Neural progenitor cell (in vitro differentiated cells): Measurements from ENCODE around the gene DEAF1. TPM values are rescaled to one million over a fixed set of nuclear protein-coding genes. Genes with fewer than 3 reads are reported as not detected.

ENCODE experiments used
- DNase-seq: peaks from one replicate; pipeline ENCODE4 v3.0.0-alpha.2; 2016; ENCODE audit warnings: low spot score
- H2AFZ ChIP-seq: fragments of 200-600 bp; sonication (generic); replicated peaks from 2 replicates; pipeline ENCODE4 v1.6.1; 2016; ENCODE audit warnings: antibody characterized with exemption
- H3F3A ChIP-seq: fragments of 200-600 bp; sonication (generic); 2 replicates; pipeline ENCODE4 v1.6.1; 2016; ENCODE audit warnings: antibody characterized with exemption, low read depth
- H3K27ac ChIP-seq: fragments of 200-600 bp; sonication (generic); 2 replicates; pipeline ENCODE4 v1.5.1; 2016; ENCODE audit warnings: mild to moderate bottlenecking
- H3K27me3 ChIP-seq: fragments of 200-600 bp; sonication (generic); 2 replicates; pipeline ENCODE4 v1.6.1; 2016; ENCODE audit warnings: mild to moderate bottlenecking, moderate library complexity
- H3K36me3 ChIP-seq: fragments of 200-600 bp; sonication (generic); 2 replicates; pipeline ENCODE4 v1.5.1; 2016
- H3K4me1 ChIP-seq: fragments of 200-600 bp; sonication (generic); 2 replicates; pipeline ENCODE4 v1.6.1; 2016; ENCODE audit warnings: mixed run types
- H3K4me2 ChIP-seq: fragments of 200-600 bp; sonication (generic); 2 replicates; pipeline ENCODE4 v1.6.1; 2016
- H3K4me3 ChIP-seq: fragments of 200-600 bp; sonication (generic); 2 replicates; pipeline ENCODE4 v1.5.1; 2016
- H3K79me2 ChIP-seq: fragments of 200-600 bp; sonication (generic); 2 replicates; pipeline ENCODE4 v1.6.1; 2016; ENCODE audit warnings: low read depth
- H3K9ac ChIP-seq: fragments of 200-600 bp; sonication (generic); 2 replicates; pipeline ENCODE4 v1.6.1; 2016
- H3K9me3 ChIP-seq: fragments of 200-600 bp; sonication (generic); 2 replicates; pipeline ENCODE4 v1.5.1; 2016; ENCODE audit warnings: low read depth
- H4K20me1 ChIP-seq: fragments of 200-600 bp; sonication (generic); 2 replicates; pipeline ENCODE4 v1.6.1; 2016; ENCODE audit warnings: low read depth
- H3K27ac Mint-ChIP-seq: 3 replicates; pipeline ENCODE4 v1.8.0; 2021; ENCODE audit warnings: mixed read lengths
- H3K27me3 Mint-ChIP-seq: 2 replicates; pipeline ENCODE4 v1.8.0; 2022; ENCODE audit warnings: low read depth, mild to moderate bottlenecking, inconsistent platforms, moderate library complexity, mixed read lengths; ENCODE audit not compliant: insufficient read depth
- H3K36me3 Mint-ChIP-seq: 3 replicates; pipeline ENCODE4 v1.8.0; 2021; ENCODE audit warnings: mixed read lengths
- H3K4me1 Mint-ChIP-seq: 3 replicates; pipeline ENCODE4 v1.8.0; 2021; ENCODE audit warnings: mixed read lengths
- H3K4me3 Mint-ChIP-seq: 3 replicates; pipeline ENCODE4 v1.8.0; 2021; ENCODE audit warnings: mild to moderate bottlenecking, moderate library complexity, mixed read lengths
- H3K9me3 Mint-ChIP-seq: 3 replicates; pipeline ENCODE4 v1.8.0; 2020; ENCODE audit warnings: mixed read lengths
- CTCF ChIP-seq: fragments of 200-600 bp; sonication (generic); IDR thresholded peaks from 2 replicates; pipeline ENCODE4 v1.5.1; 2017; ENCODE audit warnings: antibody characterized with exemption, mild to moderate bottlenecking
- EZH2 ChIP-seq: fragments of 200-600 bp; sonication (generic); IDR thresholded peaks from 2 replicates; pipeline ENCODE4 v1.6.1; 2017; ENCODE audit warnings: antibody characterized with exemption, mild to moderate bottlenecking, moderate library complexity
- EZH2phosphoT487 ChIP-seq: fragments of 200-600 bp; sonication (generic); IDR thresholded peaks from 2 replicates; pipeline ENCODE4 v1.6.1; 2017; ENCODE audit warnings: antibody characterized with exemption
- total RNA-seq: library from RNA; depleted of rRNA; stranded (reverse); fragments of >200 nt; gene quantifications from 2 replicates; pipeline ENCODE4 v1.2.3, GENCODE V29; 2015; ENCODE audit warnings: low replicate concordance

DEAF1 gene
- total RNA-seq, 1 donor from 2014 or later = 38.4 TPM

DNA sequence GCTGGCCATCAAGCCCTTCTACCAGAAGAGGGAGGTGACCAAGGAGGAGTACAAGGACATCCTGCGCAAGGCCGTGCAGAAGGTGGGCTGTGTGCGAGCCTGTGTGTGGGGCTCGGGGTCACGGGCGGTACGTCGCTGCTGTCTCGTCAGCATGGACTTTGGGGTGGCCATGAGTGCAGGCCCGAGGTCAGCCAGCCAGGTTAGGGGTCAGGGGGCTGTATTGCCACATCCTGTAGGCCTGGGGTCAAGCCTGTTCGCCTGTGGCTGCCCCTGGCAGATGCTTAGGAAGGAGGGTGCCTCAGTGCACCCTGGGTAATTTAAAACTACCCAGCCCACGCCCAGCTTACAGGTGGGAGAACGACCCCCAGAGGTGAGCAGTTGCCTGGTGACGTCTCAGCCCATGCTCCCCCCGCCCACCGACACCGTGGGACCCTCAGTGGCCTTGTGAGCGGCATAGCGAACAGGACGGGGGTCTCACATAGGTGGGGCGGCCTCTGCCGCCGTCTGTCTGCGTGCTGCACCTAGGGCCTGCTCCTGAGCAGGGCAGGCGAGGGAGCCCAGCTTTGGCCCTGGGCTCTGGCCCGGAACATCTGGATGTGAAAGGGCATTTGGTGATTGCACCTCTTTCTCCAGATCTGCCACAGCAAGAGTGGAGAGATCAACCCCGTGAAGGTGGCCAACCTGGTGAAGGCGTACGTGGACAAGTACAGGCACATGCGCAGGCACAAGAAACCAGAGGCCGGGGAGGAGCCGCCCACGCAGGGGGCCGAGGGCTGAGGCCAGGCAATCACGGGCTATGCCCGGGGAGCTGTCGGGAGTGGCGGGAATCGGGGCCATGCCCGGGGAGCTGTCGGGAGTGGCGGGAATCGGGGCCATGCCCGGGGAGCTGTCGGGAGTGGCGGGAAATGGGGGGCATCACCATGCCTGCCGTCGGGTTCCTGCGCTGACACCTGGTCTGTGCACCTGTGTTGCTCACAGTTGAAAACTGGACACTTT, 83.7 kb downstream of the DEAF1 start:
- Histone ChIP-seq H4K20me1 (peaks cover 56% of the 10 kb centered on the region), H2AFZ (no peak overlapping the region), H3K9ac (no peak overlapping the region), H3K27me3 (no peaks in the 10 kb centered on the region), H3K36me3 (no peaks in the 10 kb centered on the region), H3K4me1 (no peaks in the 10 kb centered on the region), H3K79me2 (peaks cover 2% of the 10 kb centered on the region), H3K4me3 (no peak overlapping the region), H3K9me3 (no peaks in the 10 kb centered on the region), H3K27ac (no peak overlapping the region), H3F3A (peaks cover 32% of the 10 kb centered on the region), H3K4me2 (no peak overlapping the region)
- no peaks in the 10 kb centered on the region for H3K4me1 Mint-ChIP-seq
- TF ChIP-seq CTCF (no peak), EZH2phosphoT487 (no peak), EZH2 (no peak)
- peaks cover 17% of the 10 kb centered on the region for H3K27me3 Mint-ChIP-seq
- DNase-seq = no peak
- H3K36me3 Mint-ChIP-seq = peaks cover 13% of the 10 kb centered on the region
- no peaks in the 10 kb centered on the region for H3K9me3 Mint-ChIP-seq
- H3K4me3 Mint-ChIP-seq = peak overlapping the region; percentile 58
- H3K27ac Mint-ChIP-seq = no peak overlapping the region

GRCh38 chr11:610146-610801, 84.7 kb downstream of the DEAF1 start:
- Histone ChIP-seq H3K4me1 (no peaks in the 10 kb centered on the region), H2AFZ (no peak overlapping the region), H3K36me3 (no peaks in the 10 kb centered on the region), H3F3A (peaks cover 30% of the 10 kb centered on the region), H3K4me3 (no peak overlapping the region), H3K27me3 (no peaks in the 10 kb centered on the region), H3K9ac (no peak overlapping the region), H4K20me1 (peaks cover 55% of the 10 kb centered on the region), H3K27ac (no peak overlapping the region), H3K9me3 (no peaks in the 10 kb centered on the region), H3K79me2 (no peaks in the 10 kb centered on the region), H3K4me2 (no peak overlapping the region)
- TF ChIP-seq EZH2 (no peak), CTCF (no peak), EZH2phosphoT487 (no peak)
- no peak overlapping the region for H3K27ac Mint-ChIP-seq
- H3K4me1 Mint-ChIP-seq = no peaks in the 10 kb centered on the region
- H3K36me3 Mint-ChIP-seq = peaks cover 13% of the 10 kb centered on the region
- peaks cover 15% of the 10 kb centered on the region for H3K27me3 Mint-ChIP-seq
- no peak overlapping the region for H3K4me3 Mint-ChIP-seq
- H3K9me3 Mint-ChIP-seq = no peaks in the 10 kb centered on the region
- no peak for DNase-seq

DNA sequence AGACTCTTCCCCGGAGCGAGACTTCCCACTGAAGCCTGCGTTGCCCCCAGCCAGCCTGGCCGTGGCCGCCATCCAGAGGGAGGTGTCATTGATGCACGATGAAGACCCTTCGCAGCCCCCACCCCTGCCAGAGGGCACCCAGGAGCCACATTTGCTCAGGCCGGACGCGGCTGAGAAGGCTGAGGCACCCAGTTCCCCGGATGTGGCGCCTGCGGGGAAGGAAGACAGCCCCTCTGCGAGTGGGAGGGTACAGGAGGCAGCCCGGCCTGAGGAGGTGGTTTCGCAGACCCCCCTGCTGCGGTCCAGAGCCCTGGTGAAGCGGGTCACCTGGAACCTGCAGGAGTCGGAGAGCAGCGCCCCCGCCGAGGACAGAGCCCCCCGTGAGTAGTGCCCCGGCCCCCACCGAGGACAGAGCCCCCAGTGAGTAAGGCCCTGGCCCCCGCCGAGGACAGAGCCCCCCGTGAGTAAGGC, 85.6 kb downstream of the DEAF1 start:
- H3K4me1 ChIP-seq = no peaks in the 10 kb centered on the region
- H3K4me3 Mint-ChIP-seq = no peak overlapping the region
- peaks cover 13% of the 10 kb centered on the region for H3K36me3 Mint-ChIP-seq
- no peak overlapping the region for H3K27ac ChIP-seq
- no peaks in the 10 kb centered on the region for H3K4me1 Mint-ChIP-seq
- peaks cover 13% of the 10 kb centered on the region for H3K27me3 Mint-ChIP-seq
- H3K4me3 ChIP-seq = no peak overlapping the region
- H3K79me2 ChIP-seq = no peaks in the 10 kb centered on the region
- no peaks in the 10 kb centered on the region for H3K27me3 ChIP-seq
- H4K20me1 ChIP-seq = peaks cover 46% of the 10 kb centered on the region
- no peak overlapping the region for H3K9ac ChIP-seq
- H2AFZ ChIP-seq = no peak overlapping the region
- no peak overlapping the region for H3K4me2 ChIP-seq
- H3F3A ChIP-seq = peaks cover 22% of the 10 kb centered on the region
- no peak for DNase-seq
- H3K9me3 Mint-ChIP-seq = no peaks in the 10 kb centered on the region
- TF ChIP-seq EZH2 (no peak), EZH2phosphoT487 (no peak), CTCF (no peak)
- H3K27ac Mint-ChIP-seq = peak overlapping the region; percentile 46
- H3K36me3 ChIP-seq = no peaks in the 10 kb centered on the region
- H3K9me3 ChIP-seq = no peaks in the 10 kb centered on the region
